Hematopoietic multipotent progenitor cell treated with erythropoietin and hydrocortisone succinate and interleukin-3 and kit ligand, for 17 days (in vitro differentiated cells): Measurements from ENCODE around the gene NLGN1.

Source experiments
- DNase-seq: peaks from one replicate; pipeline ENCODE4 v3.0.0-alpha.2; 2015; ENCODE audit warnings: low spot score

The NLGN1 gene

GRCh38 chr3:174098746-174099145 lies 701.2 kb downstream of the NLGN1 start:
- no peak for DNase-seq

DNA sequence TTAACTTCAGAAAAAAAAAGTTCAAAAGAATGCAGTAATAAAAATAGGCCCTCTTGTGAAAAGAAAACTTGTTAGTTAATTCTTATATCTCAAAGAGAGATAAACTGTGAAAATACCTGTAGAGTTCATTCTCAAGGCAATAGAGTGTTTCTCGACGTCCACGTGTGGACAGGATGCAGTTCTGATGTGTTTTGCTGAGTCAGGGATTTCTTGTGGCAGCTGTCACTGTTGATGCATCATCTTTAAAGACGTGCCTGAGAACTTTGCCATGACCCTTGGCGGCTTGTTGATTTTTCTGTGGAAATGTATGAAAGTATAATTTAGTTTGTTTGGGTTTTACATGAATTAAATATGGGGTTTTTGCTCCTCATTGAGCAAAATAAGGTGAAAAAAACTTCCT lies 702.2 kb downstream of the NLGN1 start:
- DNase-seq: no peak

DNA sequence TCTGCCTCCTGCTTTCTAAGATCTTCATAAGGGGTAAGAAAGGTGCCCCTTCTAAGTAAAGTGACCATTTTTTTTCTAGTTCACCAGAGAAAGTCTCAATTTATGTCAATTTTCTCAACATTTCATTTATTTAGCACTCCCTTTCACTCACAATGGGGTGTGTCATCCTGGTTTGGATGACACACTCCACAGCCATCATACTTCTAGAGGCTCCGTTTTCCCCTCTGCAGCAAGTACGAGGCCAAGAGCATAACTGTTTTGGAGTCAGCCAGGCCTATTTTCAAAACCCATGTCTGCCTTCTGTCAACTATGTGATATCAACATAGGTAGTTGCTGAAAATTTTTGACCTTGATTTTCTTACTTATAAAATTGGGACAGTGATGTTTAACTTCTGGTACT lies 703.2 kb downstream of the NLGN1 start:
- DNase-seq: no peak

DNA sequence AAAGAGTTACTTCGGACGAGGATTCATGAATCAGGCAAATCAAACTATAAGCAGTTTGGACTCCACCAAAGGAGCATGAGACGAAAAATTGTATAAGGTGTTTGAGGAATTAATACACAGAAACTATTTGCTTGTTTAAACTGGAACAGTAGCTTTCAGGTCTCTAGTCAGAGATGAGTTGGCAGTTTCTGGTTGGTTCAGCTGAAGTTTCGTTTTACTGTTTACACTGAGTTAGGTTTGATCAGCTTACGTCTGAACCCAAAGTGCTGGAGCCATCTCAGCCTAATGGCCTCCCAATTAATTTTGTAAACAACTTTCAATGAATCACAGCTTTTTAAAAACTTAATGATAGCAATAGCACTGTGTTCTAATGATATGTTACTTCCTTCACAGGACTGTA lies 703.7 kb downstream of the NLGN1 start:
- DNase-seq: no peak

DNA sequence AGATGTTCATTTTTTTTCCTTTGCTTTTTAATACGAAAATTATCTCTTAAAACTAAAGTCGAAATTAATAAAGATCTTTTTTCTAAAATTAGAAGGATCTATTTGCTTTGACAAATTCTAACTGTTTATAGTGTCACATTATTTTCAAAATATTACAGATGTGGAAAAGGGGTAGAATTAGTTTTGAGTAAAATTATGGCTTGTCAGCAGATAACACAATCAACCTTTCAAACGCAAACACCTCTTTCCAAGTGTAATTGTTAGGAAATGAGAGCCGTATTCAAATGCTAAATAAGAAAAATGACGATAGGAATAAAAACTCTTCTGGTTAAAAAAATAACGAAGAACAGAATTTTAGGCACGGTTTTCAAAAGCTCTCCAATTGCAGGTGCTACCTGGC lies 704.7 kb downstream of the NLGN1 start:
- DNase-seq: no peak

DNA sequence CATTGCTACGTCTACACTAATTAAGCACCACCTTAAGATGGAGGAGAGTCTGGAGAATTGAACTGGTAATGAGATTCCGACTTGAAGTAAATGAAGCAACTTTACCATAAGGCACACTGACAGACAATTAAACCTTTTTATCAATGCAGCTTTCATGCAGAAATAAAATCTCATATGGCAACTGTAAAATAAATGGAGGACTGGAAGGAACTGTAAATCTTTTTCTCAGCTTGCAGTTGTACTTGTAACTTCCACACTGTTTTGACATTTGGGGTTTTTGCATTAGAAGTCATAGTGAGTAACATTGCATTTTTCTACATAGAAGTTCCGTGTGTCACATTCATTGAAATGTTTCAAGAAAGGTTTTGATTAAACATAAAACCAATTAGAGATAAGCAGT lies 705.3 kb downstream of the NLGN1 start:
- DNase-seq: no peak

GRCh38 chr3:174110761-174111160 lies 713.2 kb downstream of the NLGN1 start:
- no peak for DNase-seq

- no peak for DNase-seq
These were observed 714.2 kb downstream of the NLGN1 start for GRCh38 chr3:174111776-174112175.

GRCh38 chr3:174116421-174116820 lies 718.9 kb downstream of the NLGN1 start:
- no peak for DNase-seq

DNA sequence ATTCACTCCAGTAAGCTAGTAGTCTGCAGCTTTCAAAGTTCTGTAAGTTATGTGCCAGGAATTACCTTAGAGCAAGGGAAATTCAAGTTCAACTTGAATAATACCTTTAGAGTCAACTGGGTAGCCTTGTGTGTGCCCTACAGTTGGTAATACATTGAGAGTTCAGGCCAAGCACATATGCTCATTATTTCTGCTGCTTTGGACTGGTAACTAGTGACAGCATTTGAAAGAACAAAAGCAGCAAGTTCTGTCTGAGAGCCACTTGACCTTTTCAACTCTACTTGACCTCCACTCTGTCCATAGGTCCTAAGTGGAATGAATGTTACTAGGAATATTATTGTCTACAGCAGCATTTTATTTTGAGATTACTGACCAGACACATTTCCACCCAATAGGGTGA lies 723.5 kb downstream of the NLGN1 start:
- no peak for DNase-seq

- DNase-seq: no peak
These were observed 724.9 kb downstream of the NLGN1 start for GRCh38 chr3:174122411-174122810.

- no peak for DNase-seq
These were observed 727.8 kb downstream of the NLGN1 start for GRCh38 chr3:174125267-174125824.

DNA sequence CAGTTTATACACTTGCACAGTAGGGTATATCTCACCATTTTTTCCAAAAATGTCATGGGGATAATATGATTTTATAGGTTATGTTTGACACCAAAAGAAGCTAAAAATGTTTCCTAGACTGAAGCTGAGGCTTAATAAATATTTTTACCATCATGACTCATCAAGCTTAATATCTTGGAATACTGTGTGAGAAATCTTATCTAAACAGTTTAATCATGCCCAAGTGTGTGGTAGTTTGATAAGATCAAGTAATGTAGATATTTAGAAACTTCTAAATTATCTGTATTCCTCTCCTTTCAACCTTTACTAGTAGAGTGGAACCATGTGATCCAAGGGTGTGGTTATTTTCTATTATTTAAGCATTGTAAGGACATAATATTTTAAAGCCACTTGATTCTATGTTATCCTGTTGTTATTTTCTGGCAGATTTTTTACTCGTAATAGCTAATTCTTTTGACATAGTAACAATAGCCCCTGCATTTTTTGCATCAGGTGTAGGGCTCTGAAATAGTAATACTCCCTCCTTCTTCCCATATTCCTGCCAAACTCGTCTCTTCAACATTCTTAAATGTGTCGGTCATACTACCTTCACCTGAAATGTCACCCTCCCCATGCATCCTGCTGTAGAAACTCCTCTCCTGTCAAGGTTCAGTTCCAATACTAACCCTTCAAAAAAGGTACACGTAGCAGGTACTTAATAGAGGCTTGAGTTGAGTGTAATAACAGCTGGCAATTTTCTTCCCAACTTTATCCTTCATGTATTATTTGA lies 729.6 kb downstream of the NLGN1 start:
- DNase-seq: no peak

DNA sequence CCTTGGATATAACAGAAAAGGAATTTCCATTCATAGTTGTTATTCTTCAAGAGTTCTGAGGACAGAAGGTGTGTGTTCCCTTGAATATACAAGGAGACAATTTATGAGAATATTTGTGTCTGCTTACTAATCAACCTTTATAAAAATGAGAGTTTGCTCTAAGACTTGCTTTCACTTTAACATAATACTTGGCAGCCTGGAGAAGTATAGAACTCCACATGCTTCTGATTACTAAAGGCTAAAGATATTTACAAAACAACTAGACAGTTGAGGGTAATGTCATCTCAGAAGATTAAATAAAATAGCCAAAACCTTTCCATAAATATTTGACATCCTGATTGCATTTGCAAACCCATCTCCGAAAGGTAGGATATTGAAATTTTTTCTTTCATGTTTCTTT lies 734.5 kb downstream of the NLGN1 start:
- DNase-seq: no peak

DNA sequence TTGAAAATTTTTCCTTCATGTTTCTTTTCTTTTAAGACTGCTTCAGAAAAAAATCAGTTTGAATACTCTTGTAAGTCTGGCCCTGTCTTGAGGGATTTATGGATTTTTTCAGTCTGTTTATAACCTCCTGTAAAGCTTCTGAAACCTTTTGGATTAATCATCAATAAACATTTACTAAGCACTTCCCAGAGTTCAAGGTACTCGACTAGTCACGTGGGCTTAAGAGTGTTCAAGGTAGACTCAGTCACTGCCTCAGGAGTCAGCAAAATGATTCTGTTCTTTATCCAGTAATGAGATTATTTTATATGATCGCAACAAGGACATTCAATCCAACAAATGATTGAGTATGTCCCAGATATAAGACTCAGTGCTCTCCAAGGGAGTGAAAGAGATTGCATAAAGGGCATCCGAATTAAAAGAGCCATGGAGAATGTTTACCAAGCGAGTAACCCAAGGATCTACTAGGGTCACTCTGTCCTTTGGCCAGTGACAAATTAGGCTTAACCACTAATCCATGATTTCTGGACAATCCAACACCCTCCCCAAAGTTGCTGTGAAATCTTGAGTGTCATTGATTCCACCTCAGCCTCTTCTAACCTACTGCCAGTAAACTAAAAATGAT lies 735.0 kb downstream of the NLGN1 start:
- DNase-seq: no peak

GRCh38 chr3:174146008-174146407 lies 748.5 kb downstream of the NLGN1 start:
- DNase-seq: no peak

GRCh38 chr3:174147798-174148197 lies 750.3 kb downstream of the NLGN1 start:
- DNase-seq: no peak

DNA sequence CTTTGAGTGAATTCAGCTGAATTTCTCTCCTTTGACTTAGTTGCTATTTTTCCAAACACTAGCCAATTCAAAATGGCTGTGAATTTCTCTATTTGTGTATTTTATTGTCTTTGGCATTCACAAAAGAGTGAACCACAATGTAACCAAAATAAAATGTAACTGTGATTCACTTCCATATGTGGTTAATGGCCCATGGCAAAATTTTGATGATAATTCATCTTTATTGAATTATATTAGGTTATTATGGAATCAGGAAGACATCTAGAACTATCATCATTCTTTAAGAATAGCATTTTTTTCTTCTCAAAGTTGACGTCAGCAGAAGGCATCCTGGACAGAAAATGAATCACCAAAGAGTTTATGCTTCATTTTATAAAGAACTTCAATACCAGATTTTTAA lies 756.3 kb downstream of the NLGN1 start:
- DNase-seq: no peak

DNA sequence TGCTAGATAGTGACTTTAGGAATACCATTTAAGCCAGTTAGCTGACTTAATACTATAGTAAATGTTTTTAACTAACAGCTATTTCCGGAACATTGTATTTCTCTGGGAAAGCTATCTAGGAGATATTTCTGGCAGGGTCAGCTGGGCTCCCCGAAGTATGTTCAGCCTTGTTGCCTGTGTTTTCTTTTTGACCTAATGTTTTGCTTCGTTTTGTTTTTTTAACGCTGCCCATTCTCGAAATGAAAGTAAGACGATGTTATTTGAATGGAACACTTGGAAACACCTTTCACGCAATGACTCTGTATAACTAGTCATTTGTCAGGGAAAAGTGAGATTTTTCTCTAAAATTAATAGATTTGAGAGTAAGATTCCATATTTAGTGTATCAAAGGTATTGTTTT lies 758.7 kb downstream of the NLGN1 start:
- no peak for DNase-seq

GRCh38 chr3:174158674-174159073 lies 761.1 kb downstream of the NLGN1 start:
- no peak for DNase-seq

- no peak for DNase-seq
These were observed 762.1 kb downstream of the NLGN1 start for GRCh38 chr3:174159604-174160003.

GRCh38 chr3:174162550-174162949 lies 765.0 kb downstream of the NLGN1 start:
- DNase-seq: no peak

GRCh38 chr3:174168026-174168425 lies 770.5 kb downstream of the NLGN1 start:
- DNase-seq: no peak
